A549 (cell line): ENCODE results near the gene ZBTB39. TPM values are rescaled to one million over a fixed set of nuclear protein-coding genes. Genes with fewer than 3 reads are reported as not detected.
A peak's percentile ranks its signal among the peaks of the same experiment; 100 is the strongest.

ENCODE experiments used
- ATAC-seq, 2 experiments: fragments of 200-7000 bp in 1 of 2; fragments of >200 bp in 1 of 2; cut with Nextera tagmentation in 1 of 2; cut with Tn5 transposase in 1 of 2; 3 replicates each; pipeline versions ENCODE4 v1.8.0 to v1.9.1; 2018 to 2020; ENCODE audit warnings: mild to moderate bottlenecking in 1 of 2, moderate library complexity in 1 of 2
- CTCF ChIA-PET: fragments of 300-600 bp; sonication (Branson Sonifier 250); formaldehyde crosslinking; extraction: SDS; loops from one replicate; lab custom pipeline; 2021; ENCODE audit warnings: antibody characterized with exemption, inconsistent platforms; lab: Yijun Ruan, JAX
- POLR2A ChIA-PET: fragments of 350-600 bp; formaldehyde crosslinking; extraction: SDS; loops from one replicate; lab custom pipeline; 2021; ENCODE audit warnings: antibody characterized with exemption, inconsistent platforms; lab: Yijun Ruan, JAX
- DNase-seq, 2 experiments: peaks; one replicate each; pipeline versions ENCODE4 v3.0.0 to v3.0.0-alpha.2; 2011 to 2016; ENCODE audit warnings: low read depth in 1 of 2, low spot score in 1 of 2
- FAIRE-seq: peaks from 2 replicates; lab custom pipeline; 2011; peaks lifted over from hg19 to GRCh38; lab: Jason Lieb, UNC
- H3K27ac ChIP-seq, 2 experiments: fragments of >200 bp; sonication (Bioruptor Twin); formaldehyde crosslinking; 3 replicates each; pipeline ENCODE4 v1.5.1; 2016 to 2017
- H3K4me1 ChIP-seq: fragments of >200 bp; sonication (Bioruptor Twin); formaldehyde crosslinking; 3 replicates; pipeline ENCODE4 v1.6.1; 2016
- H3K4me2 ChIP-seq: fragments of >200 bp; sonication (Bioruptor Twin); formaldehyde crosslinking; 3 replicates; pipeline ENCODE4 v1.6.1; 2016
- H3K4me3 ChIP-seq: fragments of >200 bp; sonication (Bioruptor Twin); formaldehyde crosslinking; 3 replicates; pipeline ENCODE4 v1.5.1; 2016
- H3K9me3 ChIP-seq: fragments of >200 bp; sonication (Bioruptor Twin); formaldehyde crosslinking; 3 replicates; pipeline ENCODE4 v1.6.1; 2016
- BCL3 ChIP-seq: fragments of >200 bp; sonication (Bioruptor Twin); formaldehyde crosslinking; IDR thresholded peaks from 3 replicates; pipeline ENCODE4 v1.6.1; 2016
- BHLHE40 ChIP-seq: IDR thresholded peaks from 2 replicates; pipeline ENCODE4 v1.6.1; 2012; ENCODE audit warnings: low read depth, low read length, inconsistent platforms
- CBX2 ChIP-seq: fragments of 200-600 bp; sonication (generic); IDR thresholded peaks from 2 replicates; pipeline ENCODE4 v1.6.1; 2016; ENCODE audit warnings: low read depth, mild to moderate bottlenecking, borderline replicate concordance
- CBX8 ChIP-seq: fragments of 200-600 bp; sonication (generic); IDR thresholded peaks from 2 replicates; pipeline ENCODE4 v1.6.1; 2016
- ESRRA ChIP-seq: fragments of 150-350 bp; IDR thresholded peaks from 2 replicates; pipeline ENCODE4 v1.6.1; 2014; ENCODE audit warnings: mild to moderate bottlenecking, low read length, borderline replicate concordance
- FOSB ChIP-seq: fragments of 250-450 bp; sonication (Bioruptor Pico); IDR thresholded peaks from 2 replicates; pipeline ENCODE4 v1.5.0; 2020; ENCODE audit warnings: mild to moderate bottlenecking, moderate library complexity
- HEYL ChIP-seq: fragments of 250-450 bp; sonication (Bioruptor Pico); IDR thresholded peaks from 2 replicates; pipeline ENCODE4 v1.8.0; 2021; ENCODE audit warnings: mild to moderate bottlenecking, moderate library complexity
- KDM1A ChIP-seq: fragments of 200-600 bp; sonication (generic); IDR thresholded peaks from 2 replicates; pipeline ENCODE4 v1.6.1; 2016; ENCODE audit warnings: low read depth, mild to moderate bottlenecking
- KDM5A ChIP-seq: fragments of 200-600 bp; sonication (generic); IDR thresholded peaks from 2 replicates; pipeline ENCODE4 v1.6.1; 2016; ENCODE audit warnings: antibody characterized with exemption, mild to moderate bottlenecking
- MAZ ChIP-seq: fragments of 150-350 bp; IDR thresholded peaks from 2 replicates; pipeline ENCODE4 v1.6.1; 2014; ENCODE audit warnings: antibody characterized with exemption, low read depth, low read length, borderline replicate concordance
- MYC ChIP-seq: IDR thresholded peaks from 2 replicates; pipeline ENCODE4 v1.6.1; 2012; ENCODE audit warnings: mild to moderate bottlenecking, inconsistent platforms, low read length, improper control_type of control experiment, borderline replicate concordance
- PHF8 ChIP-seq: fragments of 200-600 bp; sonication (generic); IDR thresholded peaks from 2 replicates; pipeline ENCODE4 v1.6.1; 2016; ENCODE audit warnings: low read depth, mild to moderate bottlenecking, antibody characterized with exemption, moderate library complexity, borderline replicate concordance
- RAD21 ChIP-seq, 2 experiments: fragments of >200 bp in 1 of 2; sonication (Bioruptor Twin) in 1 of 2; formaldehyde crosslinking in 1 of 2; IDR thresholded peaks in 1 of 2; conservative IDR thresholded peaks in 1 of 2; 2 replicates in 1 of 2; 3 replicates in 1 of 2; pipeline ENCODE4 v1.6.1; 2012 to 2018; ENCODE audit warnings: inconsistent platforms in 1 of 2
- RNF2 ChIP-seq: fragments of 200-600 bp; sonication (generic); IDR thresholded peaks from 2 replicates; pipeline ENCODE4 v1.6.1; 2016; ENCODE audit warnings: low read depth, mild to moderate bottlenecking, antibody characterized with exemption, moderate library complexity, borderline replicate concordance
- SMC3 ChIP-seq: fragments of >200 bp; sonication (Bioruptor Twin); formaldehyde crosslinking; IDR thresholded peaks from 3 replicates; pipeline ENCODE4 v1.6.1; 2018; ENCODE audit warnings: inconsistent platforms
- USF2 ChIP-seq: fragments of 450-650 bp; IDR thresholded peaks from 2 replicates; pipeline ENCODE4 v1.6.1; 2014; ENCODE audit warnings: antibody characterized with exemption
- ZFP36 ChIP-seq: fragments of 450-650 bp; IDR thresholded peaks from 2 replicates; pipeline ENCODE4 v1.6.1; 2014; ENCODE audit warnings: borderline replicate concordance; ENCODE audit not compliant: partially characterized antibody
- ZNF302 ChIP-seq: fragments of 250-450 bp; sonication (Bioruptor Pico); IDR thresholded peaks from 2 replicates; pipeline ENCODE4 v1.9.0; 2021; ENCODE audit warnings: inconsistent platforms, mild to moderate bottlenecking, moderate library complexity
- WGBS: methylation state at CpG from one replicate; pipeline ENCODE4 v1.1.6; 2017; ENCODE audit errors: missing lambda C conversion rate; 5-methylcytosine and 5-hydroxymethylcytosine counted together
- polyA plus RNA-seq, 4 experiments: library from polyadenylated mRNA; depleted of rRNA in 3 of 4; stranded (reverse); fragments of >200 nt; fragmentation: RNase III in 1 of 4; extraction: RNeasy Plus Mini Kit Qiagen cat#74134 plus additional on column Dnase treatment in 1 of 4; gene quantifications; 2 replicates in 3 of 4; 3 replicates in 1 of 4; pipeline ENCODE4 v1.2.3, GENCODE V29; 2011 to 2017
- TF ChIP-seq, protein P1 (sequence below): fragments of >200 bp; sonication (Bioruptor Twin); formaldehyde crosslinking; IDR thresholded peaks from 3 replicates; pipeline ENCODE4 v1.5.1; 2016
- TF ChIP-seq, protein P2 (sequence below): fragments of 150-350 bp; IDR thresholded peaks from 2 replicates; pipeline ENCODE4 v1.6.1; 2014; ENCODE audit warnings: low read depth, mild to moderate bottlenecking, low read length
- TF ChIP-seq, protein P3 (sequence below): fragments of 250-450 bp; sonication (Bioruptor Pico); IDR thresholded peaks from 2 replicates; pipeline ENCODE4 v1.5.0; 2021; ENCODE audit warnings: mild to moderate bottlenecking, moderate library complexity, borderline replicate concordance

Gene ZBTB39
- polyA plus RNA-seq, 2 of the 4 experiments (the other 2 are of a cell fraction): 4.7 to 9.5 TPM

DNA sequence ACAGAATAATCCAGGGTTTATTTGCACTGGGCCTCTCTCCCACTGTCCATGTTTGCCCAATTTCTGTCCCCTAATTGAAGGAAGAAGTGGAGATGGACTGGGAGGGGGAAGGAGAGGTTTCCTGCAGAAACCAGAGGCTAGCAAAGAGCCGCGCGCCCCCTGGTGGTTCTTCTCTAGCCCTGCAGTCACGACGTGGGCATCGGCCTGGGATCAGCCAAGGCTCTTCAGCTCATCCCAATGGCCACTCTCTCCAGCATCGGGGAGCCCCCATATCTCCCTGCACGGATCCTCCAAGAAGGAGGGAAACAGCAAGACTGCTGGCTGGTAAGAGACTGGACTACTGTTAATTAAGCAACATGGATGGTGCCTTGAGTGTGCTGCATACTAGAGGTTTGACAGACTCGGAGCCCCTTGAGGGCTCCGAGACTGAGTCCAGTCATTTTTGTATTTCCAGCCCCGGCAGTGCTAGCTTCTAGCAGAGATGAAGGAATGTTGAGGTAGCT is 18.7 kb downstream of the ZBTB39 start:
- H3K9me3 ChIP-seq: no peaks in the 10 kb centered on the region
- peak; percentile 80 to 82 for DNase-seq
- H3K4me2 ChIP-seq: no peak overlapping the region
- ATAC-seq: peak; percentile 74 to 84
- 20% methylated on average over 11 of the region's 11 CpGs for WGBS
- no peak overlapping the region for H3K4me3 ChIP-seq
- POLR2A ChIA-PET: interaction anchor here (0.6 to 1.2 kb wide), 2 partner anchors 254 to 299 kb away, joined by 3 to 6 read pairs; partner anchors contain the start of gene PTGES3
- no peak for FAIRE-seq
- TF ChIP-seq RNF2 (no peak), KDM5A (no peak), ESRRA (no peak), MYC (no peak), RAD21 (conservative IDR thresholded peaks at IDR 0.05 in 1 of 2, IDR thresholded peaks at IDR 0.05 in 1 of 2) (peak; percentile 98 to 99), SMC3 (peak; percentile 98)
- TF ChIP-seq, protein P1, sequence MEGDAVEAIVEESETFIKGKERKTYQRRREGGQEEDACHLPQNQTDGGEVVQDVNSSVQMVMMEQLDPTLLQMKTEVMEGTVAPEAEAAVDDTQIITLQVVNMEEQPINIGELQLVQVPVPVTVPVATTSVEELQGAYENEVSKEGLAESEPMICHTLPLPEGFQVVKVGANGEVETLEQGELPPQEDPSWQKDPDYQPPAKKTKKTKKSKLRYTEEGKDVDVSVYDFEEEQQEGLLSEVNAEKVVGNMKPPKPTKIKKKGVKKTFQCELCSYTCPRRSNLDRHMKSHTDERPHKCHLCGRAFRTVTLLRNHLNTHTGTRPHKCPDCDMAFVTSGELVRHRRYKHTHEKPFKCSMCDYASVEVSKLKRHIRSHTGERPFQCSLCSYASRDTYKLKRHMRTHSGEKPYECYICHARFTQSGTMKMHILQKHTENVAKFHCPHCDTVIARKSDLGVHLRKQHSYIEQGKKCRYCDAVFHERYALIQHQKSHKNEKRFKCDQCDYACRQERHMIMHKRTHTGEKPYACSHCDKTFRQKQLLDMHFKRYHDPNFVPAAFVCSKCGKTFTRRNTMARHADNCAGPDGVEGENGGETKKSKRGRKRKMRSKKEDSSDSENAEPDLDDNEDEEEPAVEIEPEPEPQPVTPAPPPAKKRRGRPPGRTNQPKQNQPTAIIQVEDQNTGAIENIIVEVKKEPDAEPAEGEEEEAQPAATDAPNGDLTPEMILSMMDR: peak; percentile 91
- peak overlapping the region; percentile 22 to 34; a peak in 2 of 6 replicates for H3K27ac ChIP-seq
- CTCF ChIA-PET: interaction anchor here (0.6 to 5.0 kb wide), 59 partner anchors 9 to 443 kb away, joined by 3 to 119 read pairs (median 4); partner anchors contain the start of genes HSD17B6, NACA, PRIM1 and SDR9C7
- H3K4me1 ChIP-seq: peaks cover 13% of the 10 kb centered on the region; the same call in 2 of the 3 replicates

GRCh38 chr12:56987011-56987410 is 19.3 kb downstream of the ZBTB39 start:
- H3K9me3 ChIP-seq: no peaks in the 10 kb centered on the region
- POLR2A ChIA-PET: interaction anchor here (0.6 to 1.2 kb wide), 2 partner anchors 254 to 299 kb away, joined by 3 to 6 read pairs; partner anchors contain the start of gene PTGES3
- no peak for FAIRE-seq
- TF ChIP-seq, protein P2, sequence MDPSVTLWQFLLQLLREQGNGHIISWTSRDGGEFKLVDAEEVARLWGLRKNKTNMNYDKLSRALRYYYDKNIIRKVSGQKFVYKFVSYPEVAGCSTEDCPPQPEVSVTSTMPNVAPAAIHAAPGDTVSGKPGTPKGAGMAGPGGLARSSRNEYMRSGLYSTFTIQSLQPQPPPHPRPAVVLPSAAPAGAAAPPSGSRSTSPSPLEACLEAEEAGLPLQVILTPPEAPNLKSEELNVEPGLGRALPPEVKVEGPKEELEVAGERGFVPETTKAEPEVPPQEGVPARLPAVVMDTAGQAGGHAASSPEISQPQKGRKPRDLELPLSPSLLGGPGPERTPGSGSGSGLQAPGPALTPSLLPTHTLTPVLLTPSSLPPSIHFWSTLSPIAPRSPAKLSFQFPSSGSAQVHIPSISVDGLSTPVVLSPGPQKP: no peak
- TF ChIP-seq CBX2 (no peak), CBX8 (no peak), ZNF302 (CRISPR knock-in tag) (no peak), BCL3 (no peak), MAZ (no peak), BHLHE40 (no peak), SMC3 (no peak), FOSB (no peak), PHF8 (no peak), HEYL (CRISPR knock-in tag) (no peak), KDM1A (no peak), USF2 (no peak), KDM5A (no peak), ZFP36 (no peak)
- TF ChIP-seq, protein P1: no peak
- TF ChIP-seq, protein P3, sequence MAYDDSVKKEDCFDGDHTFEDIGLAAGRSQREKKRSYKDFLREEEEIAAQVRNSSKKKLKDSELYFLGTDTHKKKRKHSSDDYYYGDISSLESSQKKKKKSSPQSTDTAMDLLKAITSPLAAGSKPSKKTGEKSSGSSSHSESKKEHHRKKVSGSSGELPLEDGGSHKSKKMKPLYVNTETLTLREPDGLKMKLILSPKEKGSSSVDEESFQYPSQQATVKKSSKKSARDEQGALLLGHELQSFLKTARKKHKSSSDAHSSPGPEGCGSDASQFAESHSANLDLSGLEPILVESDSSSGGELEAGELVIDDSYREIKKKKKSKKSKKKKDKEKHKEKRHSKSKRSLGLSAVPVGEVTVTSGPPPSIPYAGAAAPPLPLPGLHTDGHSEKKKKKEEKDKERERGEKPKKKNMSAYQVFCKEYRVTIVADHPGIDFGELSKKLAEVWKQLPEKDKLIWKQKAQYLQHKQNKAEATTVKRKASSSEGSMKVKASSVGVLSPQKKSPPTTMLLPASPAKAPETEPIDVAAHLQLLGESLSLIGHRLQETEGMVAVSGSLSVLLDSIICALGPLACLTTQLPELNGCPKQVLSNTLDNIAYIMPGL (CRISPR knock-in tag): no peak
- TF ChIP-seq, all 56 proteins: peak for 0
- Histone ChIP-seq H3K4me2 (no peak overlapping the region), H3K27ac (peak overlapping the region; percentile 22 to 34; a peak in 2 of 6 replicates), H3K4me1 (peaks cover 13% of the 10 kb centered on the region; the same call in 2 of the 3 replicates), H3K4me3 (no peak overlapping the region)
- no peak for ATAC-seq
- no peak for DNase-seq
- CTCF ChIA-PET: interaction anchor here (0.8 to 5.0 kb wide), 46 partner anchors 8 to 423 kb away, joined by 3 to 119 read pairs (median 4); partner anchors contain the start of genes HSD17B6, NACA, PRIM1 and SDR9C7
